A673 (cell line): Measurements from ENCODE around the gene ATP8A2.

ENCODE experiments used
- CTCF ChIP-seq: fragments of 300-800, 200-600 bp; sonication (generic); conservative IDR thresholded peaks from 2 replicates; pipeline ENCODE4 v1.5.1; 2017; ENCODE audit warnings: low read depth, mild to moderate bottlenecking, antibody characterized with exemption, low read length, moderate library complexity, mixed read lengths
- EZH2 ChIP-seq: fragments of 200-600 bp; sonication (generic); IDR thresholded peaks from 2 replicates; pipeline ENCODE4 v1.6.1; 2017; ENCODE audit warnings: borderline replicate concordance, low read depth, mild to moderate bottlenecking, mixed read lengths, antibody characterized with exemption, low read length; ENCODE audit not compliant: poor library complexity, severe bottlenecking

- TF ChIP-seq CTCF: no peak
- no peak for TF ChIP-seq EZH2
These were observed 645.6 kb downstream of the ATP8A2 start for GRCh38 chr13:26017196-26017921.
